ENCODE data around the gene RNPEPL1. TPM values are rescaled to one million over a fixed set of nuclear protein-coding genes. Genes with fewer than 3 reads are reported as not detected.

Gene RNPEPL1
- total RNA-seq, 1 donor from 2014 or later = 61.8 TPM

GRCh38 chr2:240620859-240621258, 52.6 kb downstream of the RNPEPL1 start:
- H3K9me3 Mint-ChIP-seq = peaks cover 12% of the 10 kb centered on the region
- peaks cover 29% of the 10 kb centered on the region for H3K36me3 Mint-ChIP-seq (ENCODE audit: low read depth)
- peak overlapping the region; percentile 22 for H3K4me3 Mint-ChIP-seq
- intact Hi-C loops (cut with micrococcal nuclease) = loop anchor here (1.0 to 5.0 kb wide), 5 partner anchors 35 to 109 kb away; partner anchors contain the start of gene CAPN10
- H3K27me3 Mint-ChIP-seq (ENCODE audit: insufficient read depth) = no peaks in the 10 kb centered on the region
- peak overlapping the region; percentile 68 for H3K27ac Mint-ChIP-seq
- DNase-seq (ENCODE audit: low spot score) = no peak
- peaks cover 54% of the 10 kb centered on the region for H3K4me1 Mint-ChIP-seq (ENCODE audit: low read depth)

GRCh38 chr2:240622060-240622411, 53.8 kb downstream of the RNPEPL1 start:
- peaks cover 61% of the 10 kb centered on the region for H3K4me1 Mint-ChIP-seq (ENCODE audit: low read depth)
- peak overlapping the region; percentile 95 for H3K27ac Mint-ChIP-seq

GRCh38 chr2:240622531-240623235, 54.4 kb downstream of the RNPEPL1 start:
- intact Hi-C loops (cut with micrococcal nuclease) = loop anchor here (5.0 kb wide), 2 partner anchors 35 to 110 kb away; no protein-coding TSS in a partner anchor
- DNase-seq (ENCODE audit: low spot score) = no peak
- Mint-ChIP-seq H3K9me3 (peaks cover 5% of the 10 kb centered on the region), H3K4me1 (ENCODE audit: low read depth) (peaks cover 61% of the 10 kb centered on the region), H3K4me3 (peak overlapping the region; percentile 42), H3K27ac (peak overlapping the region; percentile 95), H3K36me3 (ENCODE audit: low read depth) (peaks cover 24% of the 10 kb centered on the region), H3K27me3 (ENCODE audit: insufficient read depth) (no peaks in the 10 kb centered on the region)

More at GRCh38 chr2:240622060-240622411, 53.8 kb downstream of the RNPEPL1 start:
- peaks cover 27% of the 10 kb centered on the region for H3K36me3 Mint-ChIP-seq (ENCODE audit: low read depth)
- no peaks in the 10 kb centered on the region for H3K27me3 Mint-ChIP-seq (ENCODE audit: insufficient read depth)
- intact Hi-C loops (cut with micrococcal nuclease) = loop anchor here (5.0 kb wide), 2 partner anchors 35 to 110 kb away; no protein-coding TSS in a partner anchor
- DNase-seq (ENCODE audit: low spot score) = no peak
- peaks cover 9% of the 10 kb centered on the region for H3K9me3 Mint-ChIP-seq
- peak overlapping the region; percentile 10 for H3K4me3 Mint-ChIP-seq

GRCh38 chr2:240623531-240624010, 55.3 kb downstream of the RNPEPL1 start:
- Mint-ChIP-seq H3K4me3 (no peak overlapping the region), H3K36me3 (ENCODE audit: low read depth) (peaks cover 18% of the 10 kb centered on the region), H3K27ac (no peak overlapping the region), H3K27me3 (ENCODE audit: insufficient read depth) (no peaks in the 10 kb centered on the region), H3K4me1 (ENCODE audit: low read depth) (peaks cover 60% of the 10 kb centered on the region), H3K9me3 (no peaks in the 10 kb centered on the region)
- intact Hi-C loops (cut with micrococcal nuclease) = loop anchor here (5.0 kb wide), 2 partner anchors 34 to 111 kb away; no protein-coding TSS in a partner anchor
- no peak for DNase-seq (ENCODE audit: low spot score)

GRCh38 chr2:240624011-240624949, 56.0 kb downstream of the RNPEPL1 start:
- no peaks in the 10 kb centered on the region for H3K9me3 Mint-ChIP-seq
- intact Hi-C loops (cut with micrococcal nuclease) = loop anchor here (5.0 kb wide), 2 partner anchors 33 to 112 kb away; no protein-coding TSS in a partner anchor
- peaks cover 53% of the 10 kb centered on the region for H3K4me1 Mint-ChIP-seq (ENCODE audit: low read depth)
- peak overlapping the region; percentile 83 for H3K27ac Mint-ChIP-seq
- DNase-seq (ENCODE audit: low spot score) = no peak
- H3K27me3 Mint-ChIP-seq (ENCODE audit: insufficient read depth) = no peaks in the 10 kb centered on the region
- peak overlapping the region; percentile 69 for H3K4me3 Mint-ChIP-seq
- peaks cover 11% of the 10 kb centered on the region for H3K36me3 Mint-ChIP-seq (ENCODE audit: low read depth)

DNA sequence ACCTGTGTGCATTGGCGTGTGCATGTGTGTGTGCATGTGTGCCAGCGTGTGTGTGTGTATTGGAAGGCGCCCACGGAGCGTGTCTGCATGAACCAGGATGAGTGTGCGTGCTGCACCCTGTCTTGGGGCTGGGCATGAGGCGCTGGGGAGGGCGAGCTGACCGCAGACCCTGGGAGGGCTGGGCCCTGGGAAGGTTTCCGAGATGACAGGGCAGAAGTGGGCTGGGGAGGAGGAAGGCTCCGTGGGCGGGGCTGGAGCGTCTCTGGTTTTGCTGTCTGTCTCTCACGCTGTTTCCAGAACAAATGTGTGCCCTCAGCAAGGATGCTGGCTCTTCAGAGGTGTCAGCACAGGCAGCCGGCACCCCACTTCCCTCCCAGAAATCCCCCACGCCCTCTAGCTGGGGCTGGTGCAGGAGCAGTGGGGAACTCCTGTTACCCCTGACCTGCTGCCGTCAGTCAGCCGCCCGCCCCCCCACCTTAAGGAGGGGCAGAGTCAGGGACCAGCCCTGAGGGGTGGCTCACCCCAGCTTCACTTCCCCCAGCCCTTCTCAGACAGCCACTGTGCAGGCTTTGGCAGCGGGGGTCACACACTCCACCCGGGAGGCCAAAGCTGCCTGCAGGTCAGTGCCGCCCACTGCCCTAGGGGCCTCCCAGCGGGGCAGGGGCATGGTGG, 56.8 kb downstream of the RNPEPL1 start, which contains the start of gene GPR35:
Gene GPR35, plus strand, starts transcription at position 531 of the 672 bp plus-strand sequence. CDS start 4,473 bp downstream, outside the sequence.
- intact Hi-C loops (cut with micrococcal nuclease) = loop anchor here (1.0 to 5.0 kb wide), 5 partner anchors 32 to 113 kb away; partner anchors contain the start of gene CAPN10
- H3K27me3 Mint-ChIP-seq (ENCODE audit: insufficient read depth) = no peaks in the 10 kb centered on the region
- peak within 1 kb of the TSS; percentile 69 for H3K4me3 Mint-ChIP-seq
- peak; percentile 76 for DNase-seq (ENCODE audit: low spot score)
- H3K4me1 Mint-ChIP-seq (ENCODE audit: low read depth) = peaks cover 47% of the 10 kb centered on the region
- H3K9me3 Mint-ChIP-seq = no peaks in the 10 kb centered on the region
- peaks cover 7% of the 10 kb centered on the region for H3K36me3 Mint-ChIP-seq (ENCODE audit: low read depth)
- H3K27ac Mint-ChIP-seq = peak within 1 kb of the TSS; percentile 83

- Mint-ChIP-seq H3K4me3 (peak overlapping the region; percentile 57), H3K36me3 (ENCODE audit: low read depth) (peaks cover 4% of the 10 kb centered on the region), H3K4me1 (ENCODE audit: low read depth) (peaks cover 35% of the 10 kb centered on the region)
These were observed 58.4 kb downstream of the RNPEPL1 start for GRCh38 chr2:240626531-240627300.

DNA sequence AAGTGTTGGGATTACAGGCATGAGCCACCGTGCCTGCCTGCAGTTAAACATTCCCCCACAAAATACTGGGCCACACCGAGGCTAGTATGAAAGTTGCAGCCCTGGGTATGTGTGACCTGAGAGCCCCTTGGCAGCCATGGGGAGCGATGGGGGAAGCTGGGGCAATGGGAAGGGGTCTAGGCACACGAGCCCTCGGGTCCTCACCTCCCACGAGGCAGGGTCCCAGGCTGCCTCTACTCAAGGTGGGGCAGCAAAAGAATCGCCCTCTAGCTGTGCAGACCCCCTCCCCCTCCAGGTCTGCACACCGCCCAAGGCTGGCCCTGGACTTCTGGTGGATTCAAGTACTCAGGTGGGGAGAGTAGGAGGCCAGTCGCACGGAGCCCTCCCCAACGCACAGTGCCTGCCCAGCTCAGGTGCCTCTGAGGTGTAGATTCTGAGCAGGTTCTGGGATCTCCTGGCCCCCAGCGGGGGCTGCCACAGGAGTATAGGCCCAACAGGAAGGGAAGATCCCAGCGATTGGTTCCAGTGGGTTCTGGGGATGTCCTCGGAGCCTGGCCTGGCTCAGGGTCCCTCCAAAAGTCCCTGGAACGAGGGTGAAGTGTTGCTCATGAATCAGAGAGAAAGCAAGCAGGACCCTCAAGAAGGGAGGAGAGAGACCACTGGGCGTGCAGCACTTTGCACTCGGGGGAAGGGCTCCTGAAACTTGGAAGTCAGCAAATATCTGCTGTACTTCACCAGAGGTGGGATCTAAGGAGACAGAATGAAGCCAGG, 59.6 kb downstream of the RNPEPL1 start:
- H3K4me1 Mint-ChIP-seq (ENCODE audit: low read depth) = peaks cover 25% of the 10 kb centered on the region
- intact Hi-C loops (cut with micrococcal nuclease) = no loop called here
- DNase-seq (ENCODE audit: low spot score) = no peak
- no peak overlapping the region for H3K27ac Mint-ChIP-seq
- no peaks in the 10 kb centered on the region for H3K27me3 Mint-ChIP-seq (ENCODE audit: insufficient read depth)
- H3K4me3 Mint-ChIP-seq = no peak overlapping the region
- H3K36me3 Mint-ChIP-seq (ENCODE audit: low read depth) = peaks cover 8% of the 10 kb centered on the region
- H3K9me3 Mint-ChIP-seq = peaks cover 10% of the 10 kb centered on the region

More at GRCh38 chr2:240626531-240627300, 58.4 kb downstream of the RNPEPL1 start:
- H3K9me3 Mint-ChIP-seq = no peaks in the 10 kb centered on the region
- H3K27ac Mint-ChIP-seq = peak overlapping the region; percentile 79
- DNase-seq (ENCODE audit: low spot score) = no peak
- intact Hi-C loops (cut with micrococcal nuclease) = no loop called here
- no peaks in the 10 kb centered on the region for H3K27me3 Mint-ChIP-seq (ENCODE audit: insufficient read depth)

DNA sequence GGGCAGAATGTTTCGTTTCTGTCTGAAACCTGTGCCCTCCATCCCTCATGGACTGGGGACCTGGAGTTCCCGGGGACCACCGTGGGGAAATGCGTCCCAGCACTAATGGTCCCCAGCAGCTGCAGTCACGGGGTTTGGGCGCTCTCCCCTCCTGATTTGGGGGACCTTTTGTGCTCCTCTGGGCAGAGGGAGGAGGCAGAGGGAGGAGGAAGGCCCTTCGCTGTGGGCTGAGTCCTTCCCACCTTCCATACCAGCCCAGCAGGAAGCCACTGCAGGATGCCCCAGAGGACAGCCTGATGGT, 60.2 kb downstream of the RNPEPL1 start:
- H3K27ac Mint-ChIP-seq = no peak overlapping the region
- H3K4me3 Mint-ChIP-seq = no peak overlapping the region
- H3K36me3 Mint-ChIP-seq (ENCODE audit: low read depth) = peaks cover 13% of the 10 kb centered on the region
- DNase-seq (ENCODE audit: low spot score) = no peak
- peaks cover 20% of the 10 kb centered on the region for H3K4me1 Mint-ChIP-seq (ENCODE audit: low read depth)
- no peaks in the 10 kb centered on the region for H3K27me3 Mint-ChIP-seq (ENCODE audit: insufficient read depth)
- peaks cover 15% of the 10 kb centered on the region for H3K9me3 Mint-ChIP-seq
- intact Hi-C loops (cut with micrococcal nuclease) = no loop called here

GRCh38 chr2:240628808-240629618, 60.7 kb downstream of the RNPEPL1 start:
- no peaks in the 10 kb centered on the region for H3K27me3 Mint-ChIP-seq (ENCODE audit: insufficient read depth)
- no peak overlapping the region for H3K4me3 Mint-ChIP-seq
- DNase-seq (ENCODE audit: low spot score) = no peak
- H3K36me3 Mint-ChIP-seq (ENCODE audit: low read depth) = peaks cover 14% of the 10 kb centered on the region
- peaks cover 19% of the 10 kb centered on the region for H3K9me3 Mint-ChIP-seq
- intact Hi-C loops (cut with micrococcal nuclease) = no loop called here
- no peak overlapping the region for H3K27ac Mint-ChIP-seq
- H3K4me1 Mint-ChIP-seq (ENCODE audit: low read depth) = peaks cover 20% of the 10 kb centered on the region

DNA sequence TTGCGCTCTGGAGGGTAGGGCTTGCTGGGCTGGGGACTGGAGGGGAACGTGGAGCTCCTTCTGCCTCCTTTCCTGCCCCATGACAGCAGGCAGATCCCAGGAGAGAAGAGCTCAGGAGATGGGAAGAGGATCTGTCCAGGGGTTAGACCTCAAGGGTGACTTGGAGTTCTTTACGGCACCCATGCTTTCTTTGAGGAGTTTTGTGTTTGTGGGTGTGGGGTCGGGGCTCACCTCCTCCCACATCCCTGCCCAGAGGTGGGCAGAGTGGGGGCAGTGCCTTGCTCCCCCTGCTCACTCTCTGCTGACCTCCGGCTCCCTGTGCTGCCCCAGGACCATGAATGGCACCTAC, 61.3 kb downstream of the RNPEPL1 start:
- no peak overlapping the region for H3K4me3 Mint-ChIP-seq
- no peaks in the 10 kb centered on the region for H3K27me3 Mint-ChIP-seq (ENCODE audit: insufficient read depth)
- intact Hi-C loops (cut with micrococcal nuclease) = no loop called here
- H3K36me3 Mint-ChIP-seq (ENCODE audit: low read depth) = peaks cover 14% of the 10 kb centered on the region
- peaks cover 20% of the 10 kb centered on the region for H3K4me1 Mint-ChIP-seq (ENCODE audit: low read depth)
- DNase-seq (ENCODE audit: low spot score) = no peak
- H3K9me3 Mint-ChIP-seq = peaks cover 25% of the 10 kb centered on the region
- no peak overlapping the region for H3K27ac Mint-ChIP-seq

Data from activated T-helper 1 cell treated with anti-CD3 and anti-CD28 coated beads, Interleukin-12 subunit alpha, Interleukin-12 subunit beta, Interleukin-2, Interleukin-4 antibody, amounts not matched to agents 30 ng/mL and 10 ng/mL and 1 ng/mL, durations not matched to agents 14 hours and 24 hours and 36 hours (primary cell).